ENCODE results near the gene SP6.

DNA sequence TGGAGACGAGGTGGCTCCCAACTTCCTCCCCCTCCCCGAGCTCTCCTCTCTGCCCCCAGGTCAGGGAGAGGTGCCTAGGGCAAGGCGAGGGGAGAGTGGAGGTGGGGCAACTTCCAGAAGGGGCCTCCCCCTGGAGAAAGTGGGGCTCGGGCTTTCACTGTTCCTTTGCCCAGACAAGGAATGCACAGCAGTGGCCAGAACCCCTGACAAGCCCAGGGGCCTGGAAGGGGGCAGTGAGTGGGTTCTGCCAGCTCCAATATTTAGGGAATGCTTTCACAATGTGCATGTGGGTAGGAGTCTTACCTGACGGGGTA, 33.4 kb upstream of the SP6 start:
- TF ChIP-seq CTCF (IDR thresholded peaks at IDR 0.05) (no peak), EP300 (IDR thresholded peaks at IDR 0.05) (no peak)
